ENCODE measurements around the gene FRMD4B.

DNA sequence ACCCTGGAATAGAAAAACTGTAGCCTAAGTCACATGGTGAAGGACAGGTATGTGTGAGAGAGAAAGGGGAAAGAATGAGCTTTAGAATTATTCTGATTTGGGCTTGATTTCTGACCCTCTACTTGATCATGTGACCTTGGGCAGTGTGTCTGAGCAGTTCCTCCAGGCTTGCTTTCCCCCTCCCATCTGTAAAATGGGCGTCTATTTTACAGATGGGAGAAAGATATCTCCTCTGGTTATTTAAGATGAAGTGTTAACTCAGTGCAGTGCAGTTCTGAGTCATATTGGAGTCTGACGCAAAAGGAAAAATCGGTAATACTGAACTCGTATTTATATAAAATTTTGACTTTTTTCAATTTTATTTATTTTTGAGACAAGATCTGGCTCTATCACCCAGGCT, 225.4 kb downstream of the FRMD4B start:
- TF ChIP-seq, protein P1, sequence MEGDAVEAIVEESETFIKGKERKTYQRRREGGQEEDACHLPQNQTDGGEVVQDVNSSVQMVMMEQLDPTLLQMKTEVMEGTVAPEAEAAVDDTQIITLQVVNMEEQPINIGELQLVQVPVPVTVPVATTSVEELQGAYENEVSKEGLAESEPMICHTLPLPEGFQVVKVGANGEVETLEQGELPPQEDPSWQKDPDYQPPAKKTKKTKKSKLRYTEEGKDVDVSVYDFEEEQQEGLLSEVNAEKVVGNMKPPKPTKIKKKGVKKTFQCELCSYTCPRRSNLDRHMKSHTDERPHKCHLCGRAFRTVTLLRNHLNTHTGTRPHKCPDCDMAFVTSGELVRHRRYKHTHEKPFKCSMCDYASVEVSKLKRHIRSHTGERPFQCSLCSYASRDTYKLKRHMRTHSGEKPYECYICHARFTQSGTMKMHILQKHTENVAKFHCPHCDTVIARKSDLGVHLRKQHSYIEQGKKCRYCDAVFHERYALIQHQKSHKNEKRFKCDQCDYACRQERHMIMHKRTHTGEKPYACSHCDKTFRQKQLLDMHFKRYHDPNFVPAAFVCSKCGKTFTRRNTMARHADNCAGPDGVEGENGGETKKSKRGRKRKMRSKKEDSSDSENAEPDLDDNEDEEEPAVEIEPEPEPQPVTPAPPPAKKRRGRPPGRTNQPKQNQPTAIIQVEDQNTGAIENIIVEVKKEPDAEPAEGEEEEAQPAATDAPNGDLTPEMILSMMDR (IDR thresholded peaks at IDR 0.05), result no peak
- TF ChIP-seq POLR2A (IDR thresholded peaks at IDR 0.05), result no peak
